SK-N-MC (cell line): ENCODE measurements around the gene SGMS2.

Experiments
- EZH2 ChIP-seq: fragments of 200-600 bp; sonication (generic); IDR thresholded peaks from one replicate; pipeline ENCODE4 v1.6.1; 2017; ENCODE audit warnings: antibody characterized with exemption
- POLR2AphosphoS5 ChIP-seq: IDR thresholded peaks from 2 replicates; pipeline ENCODE4 v1.6.1; 2012; ENCODE audit warnings: mild to moderate bottlenecking, low read depth, low read length, borderline replicate concordance

DNA sequence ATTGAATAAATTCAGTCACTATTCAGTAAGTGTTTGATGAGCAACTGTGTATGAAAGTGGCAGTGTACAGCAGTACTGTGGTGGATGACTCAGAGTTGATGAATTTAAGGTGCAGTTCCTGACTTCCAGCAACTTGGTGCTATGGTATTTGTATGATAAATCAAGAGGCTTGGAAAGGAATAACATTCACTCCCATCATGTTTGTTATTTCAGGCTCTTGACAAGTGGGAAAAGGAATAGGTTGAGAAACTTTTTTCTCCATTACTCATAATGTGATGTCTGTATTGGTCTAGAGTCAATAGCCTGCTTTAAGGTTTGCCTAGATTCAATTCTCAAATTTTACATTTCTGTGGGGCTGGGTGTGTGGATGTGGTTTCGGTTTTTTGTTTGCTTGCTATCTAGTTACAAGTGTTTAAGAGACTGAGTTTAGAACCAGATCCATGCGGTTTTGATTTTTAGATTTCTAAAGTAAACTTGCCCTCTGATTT lies 71.5 kb downstream of the SGMS2 start:
- no peak for TF ChIP-seq POLR2AphosphoS5
- no peak for TF ChIP-seq EZH2
